ENCODE data around the gene GAP43. TPM values are rescaled to one million over a fixed set of nuclear protein-coding genes. Genes with fewer than 3 reads are reported as not detected.

The GAP43 gene
- total and polyA plus RNA-seq, 2 of the 13 experiments (the other 11 are each of a cell fraction or from before 2014, with no cell fraction given): not detected

GRCh38 chr3:115638241-115638640, 14.9 kb downstream of the GAP43 start:
- 68% methylated on average over 1 of the region's 1 CpG for WGBS (ENCODE audit: low lambda C conversion rate)
- Histone ChIP-seq H3K36me3 (replicated peaks in 1 of 2; ENCODE audit: control insufficient read depth in 1 of 2, insufficient read depth in 2 of 2, low read length in 2 of 2) (no peaks in the 10 kb centered on the region), H3K9ac (ENCODE audit: insufficient read depth, low read depth, low read length) (no peak overlapping the region), H3K9me3 (ENCODE audit: low read length) (no peaks in the 10 kb centered on the region), H3K27me3 (ENCODE audit: control insufficient read depth in 1 of 2, insufficient read depth in 2 of 2, low read length in 2 of 2) (no peaks in the 10 kb centered on the region), H3K27ac (ENCODE audit: extremely low read length, insufficient read depth, low read length) (no peak overlapping the region), H4K20me1 (ENCODE audit: insufficient read depth, low read length) (no peaks in the 10 kb centered on the region), H3K79me2 (ENCODE audit: insufficient read depth, low read length) (no peaks in the 10 kb centered on the region), H3K4me2 (ENCODE audit: low read depth, low read length) (no peak overlapping the region), H3K4me3 (replicated peaks in 1 of 3; ENCODE audit: insufficient read depth in 1 of 3, low read depth in 2 of 3, low read length in 3 of 3) (no peak overlapping the region), H2AFZ (ENCODE audit: low read length) (no peak overlapping the region), H3K4me1 (ENCODE audit: insufficient read depth, low read length) (no peaks in the 10 kb centered on the region)
- BruUV-seq (replicated peaks): no TSS peak
- no peak for ATAC-seq
- intact Hi-C loops (cut with micrococcal nuclease; ENCODE audit: unreplicated experiment): no loop called here
- no peak for DNase-seq (ENCODE audit: low spot score)
- no peak for FAIRE-seq
- in situ Hi-C loops (cut with HindIII; ENCODE audit: extremely low pct_ligation_motif_present, low pct_unique_long_range_greater_than_20kb): no loop called here
- POLR2A ChIA-PET: no interaction called here
- TF ChIP-seq, protein P1, sequence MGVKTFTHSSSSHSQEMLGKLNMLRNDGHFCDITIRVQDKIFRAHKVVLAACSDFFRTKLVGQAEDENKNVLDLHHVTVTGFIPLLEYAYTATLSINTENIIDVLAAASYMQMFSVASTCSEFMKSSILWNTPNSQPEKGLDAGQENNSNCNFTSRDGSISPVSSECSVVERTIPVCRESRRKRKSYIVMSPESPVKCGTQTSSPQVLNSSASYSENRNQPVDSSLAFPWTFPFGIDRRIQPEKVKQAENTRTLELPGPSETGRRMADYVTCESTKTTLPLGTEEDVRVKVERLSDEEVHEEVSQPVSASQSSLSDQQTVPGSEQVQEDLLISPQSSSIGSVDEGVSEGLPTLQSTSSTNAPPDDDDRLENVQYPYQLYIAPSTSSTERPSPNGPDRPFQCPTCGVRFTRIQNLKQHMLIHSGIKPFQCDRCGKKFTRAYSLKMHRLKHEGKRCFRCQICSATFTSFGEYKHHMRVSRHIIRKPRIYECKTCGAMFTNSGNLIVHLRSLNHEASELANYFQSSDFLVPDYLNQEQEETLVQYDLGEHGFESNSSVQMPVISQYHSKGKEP (CRISPR knock-in tag; IDR thresholded peaks at IDR 0.05): no peak
- no peak for TF ChIP-seq WIZ (CRISPR knock-in tag; IDR thresholded peaks at IDR 0.05)
- no peak for TF ChIP-seq CBX2 (IDR thresholded peaks at IDR 0.05; ENCODE audit: low read depth, low read length)
- TF ChIP-seq CBX2 (CRISPR knock-in tag; IDR thresholded peaks at IDR 0.05; ENCODE audit: low read depth): no peak
- TF ChIP-seq ARID5B (CRISPR knock-in tag; IDR thresholded peaks at IDR 0.05): no peak
- TF ChIP-seq RFX3 (CRISPR knock-in tag; IDR thresholded peaks at IDR 0.05): no peak
- no peak for TF ChIP-seq ZNF12 (CRISPR knock-in tag; IDR thresholded peaks at IDR 0.05)
- no peak for TF ChIP-seq SSRP1 (CRISPR knock-in tag; IDR thresholded peaks at IDR 0.05)
- no peak for TF ChIP-seq SAFB2 (CRISPR knock-in tag; IDR thresholded peaks at IDR 0.05; ENCODE audit: borderline replicate concordance, low read depth)
- TF ChIP-seq ZNF3 (CRISPR knock-in tag; IDR thresholded peaks at IDR 0.05): no peak
- no peak for TF ChIP-seq THAP9 (CRISPR knock-in tag; IDR thresholded peaks at IDR 0.05; ENCODE audit: borderline replicate concordance)
- no peak for TF ChIP-seq CCAR2 (optimal IDR thresholded peaks at IDR 0.05; ENCODE audit: low read depth, low read length)
- no peak for TF ChIP-seq RBM22 (optimal IDR thresholded peaks at IDR 0.05; ENCODE audit: low read length)
- no peak for TF ChIP-seq REPIN1 (CRISPR knock-in tag; IDR thresholded peaks at IDR 0.05; ENCODE audit: borderline replicate concordance, low read depth)
- no peak for TF ChIP-seq RXRA (CRISPR knock-in tag; IDR thresholded peaks at IDR 0.05)
- TF ChIP-seq STAT5B (CRISPR knock-in tag; IDR thresholded peaks at IDR 0.05): no peak
- no peak for TF ChIP-seq CC2D1A (CRISPR knock-in tag; IDR thresholded peaks at IDR 0.05)
- TF ChIP-seq ZNF577 (CRISPR knock-in tag; IDR thresholded peaks at IDR 0.05; ENCODE audit: borderline replicate concordance, low read depth): no peak
- TF ChIP-seq RFXANK (CRISPR knock-in tag; IDR thresholded peaks at IDR 0.05): no peak
- CTCF ChIA-PET (ENCODE audit: low intra/inter-chr PET ratio, low total read pairs): no interaction called here
